Measurements from ENCODE around the gene S100A5.
"Not testable (repeated sequence)": the region's sequence is repeated elsewhere in the genome, so short reads cannot be mapped to it uniquely, and the experiment has no call there.

Gene S100A5

DNA sequence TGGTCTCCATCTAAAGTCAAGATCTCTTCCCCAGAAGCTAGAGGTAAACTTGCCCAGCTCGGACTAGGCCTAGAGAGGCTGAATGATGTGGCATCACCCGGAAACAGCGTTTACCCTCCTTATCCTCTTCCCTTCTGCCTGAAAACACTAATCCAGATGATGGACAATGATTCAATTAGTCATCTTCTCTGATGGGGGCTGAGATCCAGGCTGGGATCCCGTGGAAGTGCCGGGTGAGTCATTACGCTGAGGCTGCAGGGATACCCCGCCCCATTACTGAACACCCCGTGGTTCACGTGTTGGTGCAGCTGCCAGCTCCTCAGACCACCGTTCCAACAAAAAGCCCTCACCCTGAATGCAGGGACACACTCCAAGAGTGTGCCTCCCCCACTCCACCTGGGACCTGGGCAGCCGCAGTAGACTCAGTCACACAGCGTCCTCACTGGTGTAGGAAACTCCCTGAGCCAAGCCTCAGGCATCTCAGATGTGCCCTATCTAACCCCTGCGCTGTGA lies 7.0 kb downstream of the S100A5 start:
- DNase-seq (ENCODE audit: low read depth, low spot score): peak; percentile 93

DNA sequence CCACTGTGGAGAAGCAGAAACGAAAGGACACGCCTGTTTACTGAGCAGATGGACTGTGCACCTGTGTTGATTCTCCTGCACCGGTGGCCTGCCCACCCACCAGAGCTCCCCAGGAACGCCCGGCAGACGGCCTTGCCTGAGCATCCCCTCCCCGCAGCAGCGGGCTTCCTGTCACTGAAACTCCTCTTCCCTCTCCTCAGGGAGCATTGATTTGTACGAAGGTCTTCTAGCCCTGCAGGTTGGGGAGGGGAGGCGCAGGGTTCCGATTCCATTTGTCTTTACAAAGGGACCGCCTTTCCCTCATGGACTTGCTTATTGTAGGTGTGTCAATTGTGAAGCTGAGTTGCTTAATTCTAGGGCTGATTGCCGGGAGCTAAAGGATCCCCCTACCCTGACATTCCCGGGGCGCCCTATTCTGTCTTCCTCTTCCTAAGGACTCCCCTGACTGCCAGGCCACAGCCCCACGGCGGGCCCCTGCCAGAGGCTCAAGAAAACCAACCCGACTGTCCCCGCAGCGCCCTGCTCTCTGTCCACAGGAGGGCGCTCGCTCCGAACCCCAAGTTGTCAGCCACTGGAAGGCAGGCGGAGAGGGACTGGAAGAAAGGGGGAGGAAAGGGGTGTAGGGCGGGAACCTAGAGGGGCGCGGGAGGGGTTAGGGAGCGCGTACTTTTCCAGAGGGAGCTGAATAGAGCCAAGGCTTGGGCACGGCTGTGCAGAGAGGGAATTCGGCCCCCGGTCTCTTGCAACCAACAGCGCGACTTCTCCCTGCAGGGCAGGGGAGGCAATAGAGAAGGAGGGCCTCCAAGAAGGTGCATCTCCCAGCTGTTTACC lies 7.8 kb downstream of the S100A5 start:
- peak; percentile 92 for DNase-seq (ENCODE audit: low read depth, low spot score)

DNA sequence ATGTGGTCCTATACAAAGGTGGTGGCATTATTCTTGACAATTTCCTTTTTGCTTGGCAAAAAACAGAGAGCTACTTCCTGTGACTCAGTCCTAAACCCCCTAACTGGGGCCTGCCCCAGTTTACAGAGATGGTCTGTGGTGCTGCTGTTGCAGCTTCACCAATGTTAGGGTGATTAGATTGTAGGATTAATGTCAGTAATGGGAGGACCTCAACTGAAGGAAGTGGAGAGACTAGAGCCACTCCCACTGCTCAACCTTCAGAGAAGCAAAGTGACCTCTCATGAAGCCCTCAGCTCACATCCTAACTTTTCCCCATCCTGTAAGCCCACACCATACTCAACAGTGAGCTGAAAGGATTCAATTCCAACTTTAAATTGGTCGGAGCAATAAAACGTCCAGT lies 8.6 kb downstream of the S100A5 start:
- DNase-seq (ENCODE audit: low read depth, low spot score): no peak

- DNase-seq (ENCODE audit: low read depth, low spot score): no peak
These were observed 9.1 kb downstream of the S100A5 start for GRCh38 chr1:153531638-153532037.

DNA sequence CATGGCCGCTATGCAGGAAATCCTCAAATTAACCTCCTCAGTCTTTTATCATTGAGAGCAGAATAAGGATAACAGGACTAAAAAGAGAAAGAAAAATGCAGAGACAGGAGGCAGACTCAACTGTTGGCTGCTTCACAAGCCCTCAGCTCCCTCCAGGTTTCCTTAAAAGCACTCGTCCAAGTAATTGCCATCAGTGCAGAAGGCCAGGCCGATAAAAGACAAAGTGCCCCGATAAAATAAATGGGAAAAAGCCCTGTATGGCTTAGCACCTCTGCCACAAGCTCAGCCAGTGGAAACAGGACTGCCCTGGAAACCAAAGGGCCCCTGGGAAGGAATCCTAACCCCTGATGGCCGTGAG lies 13.1 kb downstream of the S100A5 start:
- DNase-seq (ENCODE audit: low read depth, low spot score): no peak

- DNase-seq (ENCODE audit: low read depth, low spot score): no peak
These were observed 13.6 kb downstream of the S100A5 start for GRCh38 chr1:153527023-153527682.

DNA sequence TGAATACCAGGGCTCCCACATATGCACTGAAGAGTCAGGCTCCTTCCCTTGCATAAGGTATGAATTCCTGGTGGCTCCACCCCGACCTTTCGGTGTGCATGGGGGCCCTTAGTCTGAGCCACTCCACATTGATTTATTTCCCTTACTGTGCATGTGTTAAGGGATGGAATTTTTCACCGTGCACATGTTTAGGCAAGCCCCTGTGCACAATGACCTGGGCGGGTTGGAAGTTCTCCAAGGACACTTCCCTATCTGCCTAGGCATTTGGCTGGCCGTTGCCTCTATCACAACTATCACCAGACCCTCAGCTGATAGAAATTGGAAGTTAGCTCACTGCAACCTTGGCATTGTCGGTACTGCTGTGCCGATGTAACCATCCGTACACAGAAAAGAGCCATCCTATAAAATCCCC lies 14.6 kb downstream of the S100A5 start:
- no peak for DNase-seq (ENCODE audit: low read depth, low spot score)

DNA sequence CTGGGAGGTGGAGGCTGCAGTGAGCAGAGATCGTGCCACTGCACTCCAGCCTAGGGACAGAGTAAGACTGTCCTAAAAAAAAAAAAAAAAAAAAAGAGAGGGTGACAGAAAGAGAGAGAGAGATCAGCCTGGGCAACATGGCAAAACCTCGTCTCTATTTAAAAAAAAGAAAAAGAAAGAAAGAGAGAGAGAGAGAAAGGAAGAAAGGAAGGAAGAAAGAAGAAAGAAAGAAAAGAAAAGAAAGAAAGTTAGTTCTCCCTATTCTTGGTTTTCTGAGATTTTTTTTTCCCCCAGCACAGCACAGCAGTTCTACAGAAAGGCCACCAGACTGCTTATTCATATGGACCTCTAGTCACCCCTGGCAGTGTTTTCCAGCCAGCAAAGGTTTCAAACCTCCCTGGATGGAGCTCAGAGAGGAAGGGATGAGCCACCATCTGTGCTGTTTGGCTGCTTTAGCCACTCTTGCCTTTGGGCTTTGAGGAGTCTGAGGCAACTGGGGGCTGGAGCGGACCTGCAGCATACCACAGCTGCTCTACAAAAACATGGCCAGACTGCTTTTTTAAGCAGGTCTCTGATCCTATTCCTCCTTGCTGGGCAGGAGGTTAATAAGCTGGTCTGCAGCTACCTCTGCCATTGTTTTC lies 15.5 kb downstream of the S100A5 start:
- DNase-seq (ENCODE audit: low read depth, low spot score): no peak

- DNase-seq (ENCODE audit: low read depth, low spot score): not testable (repeated sequence)
These were observed 18.2 kb downstream of the S100A5 start for GRCh38 chr1:153522353-153523048.

GRCh38 chr1:153521808-153522207 lies 18.9 kb downstream of the S100A5 start:
- not testable (repeated sequence) for DNase-seq (ENCODE audit: low read depth, low spot score)

DNA sequence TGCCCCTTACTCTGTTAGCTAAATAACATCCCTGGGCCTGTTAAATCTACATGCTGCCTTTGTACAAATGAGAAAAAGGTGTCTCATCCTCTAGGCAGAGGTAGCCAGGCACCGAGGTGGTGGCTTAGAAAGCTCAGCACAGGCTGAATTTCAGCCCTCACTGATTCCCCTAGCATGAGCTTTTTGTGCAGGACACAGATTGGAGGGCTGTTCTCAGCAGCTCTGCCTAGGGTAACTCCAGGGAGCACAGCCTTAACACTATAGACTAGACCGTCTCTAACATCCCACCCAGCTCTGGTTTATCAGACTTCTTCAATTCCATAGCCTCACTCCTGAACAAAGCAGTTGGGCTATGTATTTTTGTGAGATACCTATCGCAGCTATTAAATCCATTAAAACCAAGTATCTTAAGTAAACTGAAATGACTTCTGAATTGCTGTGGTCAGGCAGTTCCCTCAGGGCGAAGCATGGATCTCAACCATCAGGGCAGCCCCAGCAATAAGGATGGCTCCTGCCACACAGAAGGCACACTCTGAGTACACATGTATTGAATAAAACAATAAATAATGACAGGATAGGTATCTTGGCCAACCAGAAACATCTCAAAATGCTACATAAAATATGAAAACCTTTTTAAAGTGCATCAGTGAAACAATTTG lies 19.8 kb downstream of the S100A5 start:
- no peak for DNase-seq (ENCODE audit: low read depth, low spot score)

DNA sequence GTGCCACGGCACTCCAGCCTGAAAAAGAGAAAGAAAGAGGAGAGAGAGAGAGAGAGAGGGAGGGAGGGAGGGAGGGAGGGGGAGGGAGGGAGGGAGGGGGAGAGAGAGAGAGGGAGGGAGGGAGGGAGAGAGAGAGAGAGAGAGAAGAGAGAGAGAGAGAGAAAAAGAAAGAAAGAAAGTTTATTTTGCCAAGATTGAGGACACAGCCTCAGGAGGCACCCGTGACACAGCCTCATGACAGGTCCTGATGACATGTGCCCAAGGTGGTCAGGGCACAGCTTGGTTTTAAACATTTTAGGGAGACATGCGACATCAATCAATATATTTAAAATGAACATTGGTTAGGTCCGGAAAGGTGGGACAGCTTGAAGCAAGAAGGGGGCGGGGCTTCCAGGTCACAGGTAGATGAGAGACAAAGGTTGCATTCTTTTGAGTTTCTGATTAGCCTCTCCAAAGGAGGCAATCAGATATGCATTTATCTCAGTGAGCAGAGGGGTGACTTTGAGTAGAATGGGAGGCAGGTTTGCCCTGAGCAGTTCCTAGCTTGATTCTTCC lies 20.5 kb downstream of the S100A5 start:
- not testable (repeated sequence) for DNase-seq (ENCODE audit: low read depth, low spot score)

- no peak for DNase-seq (ENCODE audit: low read depth, low spot score)
These were observed 21.5 kb downstream of the S100A5 start for GRCh38 chr1:153519242-153519641.

GRCh38 chr1:153515504-153516394 lies 25.0 kb downstream of the S100A5 start:
- DNase-seq (ENCODE audit: low read depth, low spot score): no peak

- DNase-seq (ENCODE audit: low read depth, low spot score): no peak
These were observed 27.1 kb downstream of the S100A5 start for GRCh38 chr1:153513666-153514065.

DNA sequence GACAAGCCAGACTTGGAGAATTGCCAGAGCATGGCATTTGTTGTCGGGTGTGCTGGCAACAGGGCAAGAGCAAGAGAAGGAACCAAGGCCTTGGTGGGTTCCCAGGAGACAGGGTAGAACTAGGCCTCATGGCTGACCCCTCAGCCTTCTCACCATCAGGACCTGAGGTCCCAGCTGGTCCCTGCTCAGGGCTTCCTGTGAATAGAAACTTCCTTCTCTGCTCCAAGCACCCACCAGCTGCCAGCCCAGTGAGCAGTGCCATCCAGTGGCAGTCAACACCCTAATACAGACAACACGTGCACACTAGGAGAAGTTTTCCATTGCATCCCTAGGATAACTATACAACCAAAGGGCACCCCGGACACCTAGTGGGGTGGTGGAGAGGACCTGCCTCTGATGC lies 27.7 kb downstream of the S100A5 start:
- DNase-seq (ENCODE audit: low read depth, low spot score): no peak

GRCh38 chr1:153510984-153511410 lies 29.7 kb downstream of the S100A5 start:
- peak; percentile 90 for DNase-seq (ENCODE audit: low read depth, low spot score)

DNA sequence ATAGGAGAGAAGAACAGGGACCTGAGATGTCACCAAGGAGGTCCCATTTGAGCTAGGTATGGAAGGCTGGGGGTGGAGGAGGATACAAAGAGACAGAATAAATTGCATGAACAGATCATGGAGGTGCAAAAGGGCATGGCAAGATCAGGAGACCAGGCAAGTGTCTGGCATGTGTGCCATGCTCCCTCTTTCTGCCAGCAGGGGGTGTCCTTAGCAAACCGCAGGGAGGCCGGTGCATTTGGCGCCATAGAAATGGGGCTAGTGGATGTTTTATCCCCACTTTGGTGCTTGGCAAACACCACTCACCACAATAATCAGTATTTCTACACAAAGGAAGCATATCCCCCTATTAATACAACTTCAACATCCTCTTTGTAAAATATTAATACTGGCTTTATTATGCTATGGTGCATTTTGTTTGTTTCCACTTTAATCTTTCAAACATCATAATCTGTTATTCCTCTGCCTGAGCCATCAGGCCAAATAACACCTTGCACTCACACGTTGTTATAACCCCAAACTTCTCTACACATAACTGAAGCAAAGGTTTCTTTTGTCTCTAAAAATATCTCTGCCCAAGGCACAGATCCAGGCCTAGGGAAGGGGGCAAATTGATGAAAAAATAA lies 30.9 kb downstream of the S100A5 start:
- DNase-seq (ENCODE audit: low read depth, low spot score): peak; percentile 39

DNA sequence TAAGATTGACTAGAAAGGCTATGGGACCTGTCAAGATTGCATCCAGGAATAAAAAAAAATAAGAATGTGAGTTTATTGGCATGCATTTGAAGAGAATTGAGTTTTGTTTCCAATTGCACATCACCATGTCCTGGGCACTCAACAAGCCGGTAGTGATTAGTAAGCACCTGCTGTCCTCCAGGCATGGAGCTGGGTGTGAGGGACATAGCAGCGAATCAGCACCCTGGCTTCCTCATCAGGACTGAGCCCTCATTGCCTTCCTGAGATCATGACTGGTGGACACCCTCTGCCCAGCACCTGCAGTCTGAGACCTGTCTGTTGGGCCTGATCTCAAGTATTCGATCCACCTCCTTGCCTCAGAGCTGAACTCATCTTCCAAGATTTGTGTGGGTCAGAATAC lies 31.7 kb downstream of the S100A5 start:
- no peak for DNase-seq (ENCODE audit: low read depth, low spot score)
